K562 (cell line): ENCODE measurements around the gene NAA38. TPM values are rescaled to one million over a fixed set of nuclear protein-coding genes. Genes with fewer than 3 reads are reported as not detected.

Source experiments
- ATAC-seq: fragments of 200-7000 bp; cut with Tn5 transposase; 3 replicates; pipeline ENCODE4 v1.9.1; 2020; ENCODE audit warnings: moderate library complexity
- BruUV-seq: library from RNA; stranded (reverse); fragments of 400-500 nt; replicated peaks from 2 replicates; lab custom pipeline; 2021; lab: Mats Ljungman, UMichigan
- CTCF ChIA-PET: fragments of 300-600 bp; formaldehyde crosslinking; extraction: SDS; loops from one replicate; lab custom pipeline; 2021; ENCODE audit warnings: low intra/inter-chr PET ratio; lab: Yijun Ruan, JAX
- POLR2A ChIA-PET: fragments of 300-600, 350-650 bp; sonication (Branson Sonifier 250); formaldehyde crosslinking; extraction: SDS; loops from one replicate; lab custom pipeline; 2021; ENCODE audit warnings: antibody characterized with exemption, inconsistent platforms; lab: Yijun Ruan, JAX
- DNase-seq, 4 experiments: peaks; one replicate each; pipeline versions ENCODE4 v3.0.0 to v3.0.0-alpha.2; 2011 to 2018; ENCODE audit warnings: low spot score in 3 of 4, mixed read lengths in 3 of 4; ENCODE audit errors: extremely low read depth in 1 of 4
- FAIRE-seq: peaks from 2 replicates; lab custom pipeline; 2011; peaks lifted over from hg19 to GRCh38; lab: Jason Lieb, UNC
- H2AFZ ChIP-seq: 2 replicates; pipeline ENCODE4 v1.6.0; 2011; ENCODE audit warnings: low read depth, low read length, control low read depth, inconsistent platforms
- H3K27ac ChIP-seq: fragments of 200-600 bp; 3 replicates; pipeline ENCODE4 v1.8.0; 2011; ENCODE audit warnings: low read depth, mild to moderate bottlenecking, control low read depth, inconsistent platforms, low read length, moderate library complexity, mixed read lengths; ENCODE audit errors: extremely low read depth
- H3K27me3 ChIP-seq, 2 experiments: fragments of 300-600 bp in 1 of 2; 2 replicates in 1 of 2; 3 replicates in 1 of 2; pipeline versions ENCODE4 v1.6.0 to v1.8.0; 2011; ENCODE audit warnings: inconsistent platforms in 2 of 2, low read length in 2 of 2, mild to moderate bottlenecking in 1 of 2, mixed read lengths in 1 of 2, moderate library complexity in 1 of 2; ENCODE audit not compliant: control insufficient read depth in 2 of 2, insufficient read depth in 2 of 2
- H3K36me3 ChIP-seq: fragments of 300-600 bp; 3 replicates; pipeline ENCODE4 v1.8.0; 2011; ENCODE audit warnings: mild to moderate bottlenecking, low read length, inconsistent platforms; ENCODE audit not compliant: control insufficient read depth, insufficient read depth
- H3K4me1 ChIP-seq, 2 experiments: fragments of 200-600 bp in 1 of 2; replicated peaks in 1 of 2; 2 replicates in 1 of 2; 3 replicates in 1 of 2; pipeline versions ENCODE4 v1.5.1 to v1.8.0; 2011; ENCODE audit warnings: inconsistent platforms in 2 of 2, low read length in 2 of 2, mild to moderate bottlenecking in 1 of 2, mixed read lengths in 1 of 2, moderate library complexity in 1 of 2; ENCODE audit not compliant: control insufficient read depth in 2 of 2, insufficient read depth in 2 of 2
- H3K4me2 ChIP-seq: 2 replicates; pipeline ENCODE4 v1.6.1; 2011; ENCODE audit warnings: low read length, control low read depth, inconsistent platforms, mixed read lengths; ENCODE audit not compliant: insufficient read depth
- H3K4me3 ChIP-seq: fragments of 200-600 bp; sonication (generic), shearing (Covaris generic); 2 replicates; pipeline ENCODE4 v1.5.1; 2016; ENCODE audit warnings: control low read depth, inconsistent platforms
- H3K79me2 ChIP-seq: fragments of 200-600 bp; 3 replicates; pipeline ENCODE4 v1.8.0; 2011; ENCODE audit warnings: low read length, inconsistent platforms; ENCODE audit not compliant: control insufficient read depth, insufficient read depth
- H3K9ac ChIP-seq, 2 experiments: 2 replicates each; pipeline versions ENCODE4 v1.6.0 to v1.6.1; 2011; ENCODE audit warnings: low read depth in 2 of 2, low read length in 2 of 2, control low read depth in 1 of 2, inconsistent platforms in 1 of 2, mild to moderate bottlenecking in 1 of 2, mixed read lengths in 1 of 2; ENCODE audit not compliant: insufficient read depth in 1 of 2
- H3K9me1 ChIP-seq: one replicate; pipeline ENCODE4 v1.6.0; 2011; ENCODE audit warnings: inconsistent platforms, mild to moderate bottlenecking, low read length, moderate library complexity; ENCODE audit not compliant: control insufficient read depth, insufficient read depth
- H3K9me3 ChIP-seq: replicated peaks from 2 replicates; pipeline ENCODE4 v1.5.1; 2011; ENCODE audit warnings: low read depth, low read length, inconsistent platforms; ENCODE audit not compliant: control insufficient read depth, insufficient read depth
- H4K20me1 ChIP-seq: replicated peaks from 2 replicates; pipeline ENCODE4 v1.6.1; 2011; ENCODE audit warnings: low read length, inconsistent platforms, mixed read lengths; ENCODE audit not compliant: control insufficient read depth, insufficient read depth
- BHLHE40 ChIP-seq: IDR thresholded peaks from 2 replicates; pipeline ENCODE4 v1.6.1; 2011; ENCODE audit warnings: low read length, improper control_type of control experiment
- CBFB ChIP-seq: sonication (generic); formaldehyde crosslinking; IDR thresholded peaks from 2 replicates; pipeline ENCODE4 v1.4.0; 2020; ENCODE audit warnings: mild to moderate bottlenecking, missing genetic modification reagents
- COPS2 ChIP-seq: fragments of 450-650 bp; conservative IDR thresholded peaks from 2 replicates; pipeline ENCODE4 v1.6.1; 2016; ENCODE audit warnings: mild to moderate bottlenecking, moderate library complexity
- DIDO1 ChIP-seq: fragments of 450-650 bp; IDR thresholded peaks from 2 replicates; pipeline ENCODE4 v1.6.1; 2016; ENCODE audit warnings: low read depth, missing biosample characterization, missing genetic modification characterization
- HNRNPK ChIP-seq: fragments of 200-400 bp; formaldehyde crosslinking; IDR thresholded peaks from one replicate; pipeline ENCODE4 v1.6.1; 2018; ENCODE audit warnings: mild to moderate bottlenecking, low read depth, low read length; ENCODE audit not compliant: poor library complexity, severe bottlenecking
- JUN ChIP-seq, 2 experiments: sonication (generic) in 1 of 2; formaldehyde crosslinking in 1 of 2; IDR thresholded peaks; 2 replicates each; pipeline versions ENCODE4 v1.6.1 to v1.8.0; 2012 to 2022; ENCODE audit warnings: borderline replicate concordance in 2 of 2, mild to moderate bottlenecking in 2 of 2, improper control_type of control experiment in 1 of 2, low read depth in 1 of 2, low read length in 1 of 2, missing genetic modification reagents in 1 of 2
- KLF16 ChIP-seq: IDR thresholded peaks from 2 replicates; pipeline ENCODE4 v1.6.1; 2016; ENCODE audit warnings: antibody characterized with exemption
- LEF1 ChIP-seq: fragments of 450-650 bp; IDR thresholded peaks from 2 replicates; pipeline ENCODE4 v1.6.1; 2016; ENCODE audit warnings: mild to moderate bottlenecking
- PCBP1 ChIP-seq: fragments of 200-400 bp; formaldehyde crosslinking; IDR thresholded peaks from 2 replicates; pipeline ENCODE4 v1.6.1; 2018; ENCODE audit warnings: mild to moderate bottlenecking, low read depth, low read length; ENCODE audit not compliant: poor library complexity, severe bottlenecking
- PHF21A ChIP-seq: fragments of 450-650 bp; IDR thresholded peaks from 2 replicates; pipeline ENCODE4 v1.6.1; 2017; ENCODE audit warnings: low read depth, borderline replicate concordance
- RBM39 ChIP-seq: fragments of 200-400 bp; formaldehyde crosslinking; optimal IDR thresholded peaks from 2 replicates; pipeline ENCODE3; 2018; ENCODE audit warnings: low read depth, low read length
- YY1 ChIP-seq, 3 experiments: IDR thresholded peaks; 2 replicates each; pipeline ENCODE4 v1.6.1; 2011; ENCODE audit warnings: low read length in 2 of 3, mild to moderate bottlenecking in 2 of 3, moderate library complexity in 2 of 3, borderline replicate concordance in 1 of 3, control low read depth in 1 of 3, low read depth in 1 of 3; ENCODE audit not compliant: insufficient read depth in 3 of 3, insufficient replicate concordance in 2 of 3, control insufficient read depth in 1 of 3, insufficient read length in 1 of 3; ENCODE audit errors: extremely low read depth in 1 of 3
- ZKSCAN3 ChIP-seq: fragments of 250-450 bp; sonication (Bioruptor Pico); IDR thresholded peaks from 2 replicates; pipeline ENCODE4 v1.4.0; 2020
- ZNF274 ChIP-seq: IDR thresholded peaks from 2 replicates; pipeline ENCODE4 v1.6.1; 2011; ENCODE audit warnings: low read depth, mild to moderate bottlenecking, low read length, moderate library complexity, borderline replicate concordance
- ZNF551 ChIP-seq: fragments of 250-450 bp; sonication (Bioruptor Pico); IDR thresholded peaks from 2 replicates; pipeline ENCODE4 v1.5.0; 2021; ENCODE audit warnings: mild to moderate bottlenecking, moderate library complexity
- ZNF764 ChIP-seq: fragments of 250-450 bp; sonication (Bioruptor Pico); IDR thresholded peaks from 2 replicates; pipeline ENCODE4 v1.4.0; 2020; ENCODE audit warnings: low read depth, mild to moderate bottlenecking, moderate library complexity
- ZNF830 ChIP-seq: fragments of 250-450 bp; sonication (Bioruptor Pico); IDR thresholded peaks from 2 replicates; pipeline ENCODE4 v1.5.0; 2021; ENCODE audit warnings: mild to moderate bottlenecking
- WGBS: fragments of 100-300 bp; shearing (Covaris generic); methylation state at CpG from one replicate; pipeline ENCODE4 v1.1.6; 2016; ENCODE audit warnings: low coverage, mixed read lengths; ENCODE audit not compliant: insufficient coverage; ENCODE audit errors: missing lambda C conversion rate; 5-methylcytosine and 5-hydroxymethylcytosine counted together
- in situ Hi-C: fragments of 300-500 bp; cut with MboI; formaldehyde crosslinking; loops from 4 replicates; pipeline ENCODE4 v1.15.0; 2018; ENCODE audit warnings: inconsistent platforms, mixed read lengths
- intact Hi-C: fragments of 100-400 bp; cut with micrococcal nuclease; formaldehyde crosslinking; loops from 2 replicates; pipeline ENCODE4 v1.14.2; 2022
- polyA plus RNA-seq, 8 experiments: library from polyadenylated mRNA; depleted of rRNA in 4 of 8; stranded (reverse) in 5 of 8; unstranded in 3 of 8; fragments of >200 nt; fragmentation: Nextera tagmentation in 2 of 8; fragmentation: Illumina TruSeq in 1 of 8; extraction: Ambion mirVana in 2 of 8; extraction: Trizol in 1 of 8; gene quantifications; 2 replicates each; pipeline versions ENCODE4 v1.2.1 to v1.2.3, GENCODE V29; 2011 to 2014; ENCODE audit warnings: inconsistent platforms in 1 of 8, missing spikeins in 1 of 8
- total RNA-seq, 7 experiments: library from RNA; depleted of rRNA in 6 of 7; stranded (reverse); fragments of >200 nt in 6 of 7; fragmentation: Illumina TruSeq in 2 of 7; extraction: Trizol in 2 of 7; gene quantifications; 2 replicates each; pipeline versions ENCODE4 v1.2.1 to v1.2.3, GENCODE V29; 2011 to 2021; ENCODE audit warnings: low replicate concordance in 1 of 7
- TF ChIP-seq, protein P1 (sequence below), 2 experiments: IDR thresholded peaks; 2 replicates each; pipeline ENCODE4 v1.6.1; 2011; ENCODE audit warnings: borderline replicate concordance in 1 of 2, control low read depth in 1 of 2, low read depth in 1 of 2, low read length in 1 of 2, mild to moderate bottlenecking in 1 of 2, mixed read lengths in 1 of 2, moderate library complexity in 1 of 2; ENCODE audit not compliant: insufficient read depth in 1 of 2, insufficient read length in 1 of 2, poor library complexity in 1 of 2, severe bottlenecking in 1 of 2; ENCODE audit errors: extremely low read depth in 1 of 2
- TF ChIP-seq, protein P2 (sequence below), 3 experiments: IDR thresholded peaks in 2 of 3; conservative IDR thresholded peaks in 1 of 3; 2 replicates each; pipeline ENCODE4 v1.5.1; 2011 to 2012; ENCODE audit warnings: low read length in 3 of 3, mild to moderate bottlenecking in 3 of 3, control low read depth in 2 of 3, improper control_type of control experiment in 1 of 3, inconsistent platforms in 1 of 3, low read depth in 1 of 3, mixed read lengths in 1 of 3, moderate library complexity in 1 of 3; ENCODE audit not compliant: insufficient read depth in 2 of 3

Gene NAA38
- total and polyA plus RNA-seq, 9 of the 15 experiments (the other 6 are each of a cell fraction or from before 2014, with no cell fraction given) = 16.4 to 99.8 (median 57.3) TPM

DNA sequence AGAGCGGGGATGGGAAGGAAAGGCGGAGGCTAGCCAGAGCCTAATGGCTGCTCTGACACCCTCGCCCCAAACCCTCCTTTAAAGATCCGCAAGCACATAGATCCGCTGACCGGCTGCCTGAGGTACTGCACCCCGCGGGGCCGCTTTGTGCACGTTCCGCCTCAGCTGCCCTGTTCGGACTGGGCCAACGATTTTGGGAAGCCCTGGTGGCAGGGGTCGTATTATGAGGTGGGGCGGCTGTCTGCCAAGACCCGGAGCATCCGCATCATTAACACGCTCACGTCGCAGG, 1.1 kb upstream of the NAA38 start:
- Histone ChIP-seq H2AFZ (peak overlapping the region; percentile 99), H3K79me2 (peaks cover 12% of the 10 kb centered on the region), H4K20me1 (no peaks in the 10 kb centered on the region), H3K9me3 (no peaks in the 10 kb centered on the region), H3K27ac (peak overlapping the region; percentile 94; the same call in 2 of the 3 replicates), H3K4me2 (peak overlapping the region; percentile 93), H3K27me3 (no peaks in the 10 kb centered on the region), H3K36me3 (peaks cover 16% of the 10 kb centered on the region; the same call in 2 of the 3 replicates), H3K4me1 (peaks cover 11 to 37% of the 10 kb centered on the region in 2 experiments; a peak in 4 of 5 replicates), H3K9ac (peak overlapping the region; percentile 88 to 94), H3K9me1 (no peaks in the 10 kb centered on the region), H3K4me3 (peak overlapping the region; percentile 65)
- ChIA-PET CTCF (interaction anchor here (1.0 kb wide), 1 partner anchor 113 kb away, joined by 4 read pairs; no protein-coding TSS in a partner anchor), POLR2A (interaction anchor here (0.5 to 2.9 kb wide), 3 partner anchors 12 to 132 kb away, joined by 3 to 17 read pairs (median 3); no protein-coding TSS in a partner anchor)
- in situ Hi-C loops (no loop called here), intact Hi-C loops (loop anchor here (5.0 to 10.0 kb wide), 2 partner anchors 36 to 114 kb away; no protein-coding TSS in a partner anchor)
- DNase-seq (peak; percentile 43 to 68 (median 45)), ATAC-seq (peak; percentile 55), FAIRE-seq (peak; percentile 58)
- BruUV-seq = no TSS peak
- WGBS = 6% methylated on average over 17 of the region's 20 CpGs
- TF ChIP-seq DIDO1 (tag) (no peak), KLF16 (no peak), ZNF830 (no peak), CBFB (CRISPR knock-in tag) (no peak), LEF1 (no peak), JUN (IDR thresholded peaks at IDR 0.05; ENCODE audit: borderline replicate concordance, low read depth, low read length) (no peak), JUN (CRISPR knock-in tag; IDR thresholded peaks at IDR 0.05; ENCODE audit: borderline replicate concordance) (no peak), COPS2 (no peak), RBM39 (no peak), PHF21A (no peak), ZNF764 (CRISPR knock-in tag) (no peak), ZNF551 (CRISPR knock-in tag) (no peak), PCBP1 (no peak), YY1 (IDR thresholded peaks at IDR 0.05; ENCODE audit: borderline replicate concordance in 1 of 3, control insufficient read depth in 1 of 3, extremely low read depth in 1 of 3, insufficient read depth in 3 of 3, insufficient read length in 1 of 3, insufficient replicate concordance in 2 of 3, low read depth in 1 of 3, low read length in 2 of 3) (peak in 2 of 3 experiments; percentile 54 to 65), HNRNPK (no peak), ZNF274 (no peak), ZKSCAN3 (CRISPR knock-in tag) (no peak), BHLHE40 (peak; percentile 45; the same call in 1 of the 2 replicates)
- TF ChIP-seq, protein P1, sequence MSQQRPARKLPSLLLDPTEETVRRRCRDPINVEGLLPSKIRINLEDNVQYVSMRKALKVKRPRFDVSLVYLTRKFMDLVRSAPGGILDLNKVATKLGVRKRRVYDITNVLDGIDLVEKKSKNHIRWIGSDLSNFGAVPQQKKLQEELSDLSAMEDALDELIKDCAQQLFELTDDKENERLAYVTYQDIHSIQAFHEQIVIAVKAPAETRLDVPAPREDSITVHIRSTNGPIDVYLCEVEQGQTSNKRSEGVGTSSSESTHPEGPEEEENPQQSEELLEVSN (IDR thresholded peaks at IDR 0.05; ENCODE audit: borderline replicate concordance in 1 of 2, extremely low read depth in 1 of 2, insufficient read depth in 1 of 2, insufficient read length in 1 of 2, low read depth in 1 of 2, low read length in 1 of 2, poor library complexity in 1 of 2, severe bottlenecking in 1 of 2) = peak in 1 of 2 experiments; percentile 15
- TF ChIP-seq, protein P2, sequence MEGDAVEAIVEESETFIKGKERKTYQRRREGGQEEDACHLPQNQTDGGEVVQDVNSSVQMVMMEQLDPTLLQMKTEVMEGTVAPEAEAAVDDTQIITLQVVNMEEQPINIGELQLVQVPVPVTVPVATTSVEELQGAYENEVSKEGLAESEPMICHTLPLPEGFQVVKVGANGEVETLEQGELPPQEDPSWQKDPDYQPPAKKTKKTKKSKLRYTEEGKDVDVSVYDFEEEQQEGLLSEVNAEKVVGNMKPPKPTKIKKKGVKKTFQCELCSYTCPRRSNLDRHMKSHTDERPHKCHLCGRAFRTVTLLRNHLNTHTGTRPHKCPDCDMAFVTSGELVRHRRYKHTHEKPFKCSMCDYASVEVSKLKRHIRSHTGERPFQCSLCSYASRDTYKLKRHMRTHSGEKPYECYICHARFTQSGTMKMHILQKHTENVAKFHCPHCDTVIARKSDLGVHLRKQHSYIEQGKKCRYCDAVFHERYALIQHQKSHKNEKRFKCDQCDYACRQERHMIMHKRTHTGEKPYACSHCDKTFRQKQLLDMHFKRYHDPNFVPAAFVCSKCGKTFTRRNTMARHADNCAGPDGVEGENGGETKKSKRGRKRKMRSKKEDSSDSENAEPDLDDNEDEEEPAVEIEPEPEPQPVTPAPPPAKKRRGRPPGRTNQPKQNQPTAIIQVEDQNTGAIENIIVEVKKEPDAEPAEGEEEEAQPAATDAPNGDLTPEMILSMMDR (IDR thresholded peaks at IDR 0.05 in 2 of 3, conservative IDR thresholded peaks at IDR 0.05 in 1 of 3; ENCODE audit: insufficient read depth in 2 of 3, low read depth in 1 of 3, low read length in 3 of 3) = peak; percentile 52 to 62 (median 57); a peak in 5 of 6 replicates
